Measurements from ENCODE around the gene MEGF11.

GRCh38 chr15:66124651-66125050 lies 128.9 kb downstream of the MEGF11 start:
- TF ChIP-seq CTCF (IDR thresholded peaks at IDR 0.05; ENCODE audit: insufficient read depth, low read length), result no peak
- no peak for TF ChIP-seq POLR2AphosphoS5 (IDR thresholded peaks at IDR 0.05; ENCODE audit: low read depth)
- no peak for TF ChIP-seq REST (IDR thresholded peaks at IDR 0.05; ENCODE audit: insufficient replicate concordance, low read depth)
- no peak for TF ChIP-seq GABPA (IDR thresholded peaks at IDR 0.05; ENCODE audit: low read depth)
- no peak for TF ChIP-seq SPI1 (IDR thresholded peaks at IDR 0.05; ENCODE audit: borderline replicate concordance, low read depth)
